ENCODE data around the gene FXYD5. TPM values are rescaled to one million over a fixed set of nuclear protein-coding genes. Genes with fewer than 3 reads are reported as not detected.

Gene FXYD5, protein sequence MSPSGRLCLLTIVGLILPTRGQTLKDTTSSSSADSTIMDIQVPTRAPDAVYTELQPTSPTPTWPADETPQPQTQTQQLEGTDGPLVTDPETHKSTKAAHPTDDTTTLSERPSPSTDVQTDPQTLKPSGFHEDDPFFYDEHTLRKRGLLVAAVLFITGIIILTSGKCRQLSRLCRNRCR
- 17.2 and 30.4 TPM in 2 replicates for total RNA-seq

GRCh38 chr19:35154525-35155406 lies at the start of gene FXYD5:
Gene FXYD5, plus strand, starts transcription at chr19:35154735. Its CDS starts 816 bp downstream, at chr19:35155551.

GRCh38 chr19:35115177-35115951 lies 39.2 kb upstream of the FXYD5 start, which contains the start of gene FXYD3:
Gene FXYD3, plus strand, starts transcription at chr19:35115823. Its CDS starts 3,554 bp downstream, at chr19:35119377.

DNA sequence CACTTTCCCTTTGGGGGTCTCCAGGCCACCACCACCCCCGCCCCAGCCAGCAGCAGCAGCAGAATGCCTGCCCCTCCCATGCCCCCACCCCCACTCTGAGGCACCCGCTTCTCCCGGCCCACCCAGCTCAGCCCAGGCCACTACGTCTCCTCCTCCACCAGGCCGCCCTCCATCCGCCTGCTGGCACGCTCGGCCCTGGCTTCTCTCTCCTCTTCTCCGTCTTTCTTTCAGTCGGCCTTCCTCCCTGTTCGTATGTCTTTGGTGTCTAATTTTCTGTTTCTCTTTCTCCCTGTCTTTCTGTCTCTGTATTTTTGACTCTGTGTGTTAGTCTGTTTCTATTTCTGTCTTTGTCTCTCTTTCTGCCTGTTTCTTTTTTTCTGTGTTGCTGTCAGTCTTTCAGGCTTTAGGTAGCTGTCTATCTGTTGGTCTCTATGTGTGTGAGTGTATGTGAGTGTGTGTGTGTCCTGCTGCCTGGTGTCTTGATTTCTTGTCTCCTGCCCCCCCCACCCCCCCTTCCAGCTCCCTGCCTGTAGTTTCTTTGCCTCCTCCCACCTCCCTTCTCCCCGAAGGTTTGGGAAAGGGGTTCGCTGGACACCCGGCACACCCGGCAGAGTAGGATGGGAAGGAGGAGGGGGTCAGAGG lies 19.8 kb upstream of the FXYD5 start, which contains the start of gene LGI4:
Gene LGI4, minus strand, starts transcription at position 459 of the 642 bp plus-strand sequence. Its CDS starts 379 bp downstream, at position 80.

DNA sequence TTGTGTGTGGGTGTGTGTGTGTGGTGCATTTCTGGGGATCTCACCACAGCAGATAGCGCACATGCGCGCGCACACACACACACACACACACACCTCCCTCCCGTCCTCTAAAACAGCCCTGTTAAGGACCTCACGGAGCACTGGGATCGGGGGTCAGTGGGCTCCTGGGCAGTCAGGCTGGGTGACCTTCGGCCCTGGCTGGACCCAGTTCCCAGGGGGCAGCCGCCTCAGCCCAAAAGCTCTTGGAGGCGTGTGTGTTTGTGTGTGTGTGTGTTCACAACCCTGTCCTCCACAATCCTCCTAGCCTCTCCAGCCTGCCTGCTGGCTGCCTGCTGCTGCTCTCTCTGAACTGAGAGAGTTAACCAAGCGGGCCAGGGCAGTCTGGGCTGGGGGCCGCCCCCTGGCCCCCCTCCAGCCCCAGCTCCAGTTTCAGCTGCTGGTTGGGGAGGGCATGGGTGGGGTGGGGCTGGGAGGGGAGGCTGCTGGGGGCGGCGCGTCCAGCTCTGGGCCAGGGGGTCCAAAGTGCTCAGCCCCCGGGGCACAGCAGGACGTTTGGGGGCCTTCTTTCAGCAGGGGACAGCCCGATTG lies 16.1 kb upstream of the FXYD5 start, which contains the start of gene FXYD1:
Gene FXYD1, plus strand, starts transcription at position 520 of the 588 bp plus-strand sequence. CDS start 1,256 bp downstream, outside the sequence.

DNA sequence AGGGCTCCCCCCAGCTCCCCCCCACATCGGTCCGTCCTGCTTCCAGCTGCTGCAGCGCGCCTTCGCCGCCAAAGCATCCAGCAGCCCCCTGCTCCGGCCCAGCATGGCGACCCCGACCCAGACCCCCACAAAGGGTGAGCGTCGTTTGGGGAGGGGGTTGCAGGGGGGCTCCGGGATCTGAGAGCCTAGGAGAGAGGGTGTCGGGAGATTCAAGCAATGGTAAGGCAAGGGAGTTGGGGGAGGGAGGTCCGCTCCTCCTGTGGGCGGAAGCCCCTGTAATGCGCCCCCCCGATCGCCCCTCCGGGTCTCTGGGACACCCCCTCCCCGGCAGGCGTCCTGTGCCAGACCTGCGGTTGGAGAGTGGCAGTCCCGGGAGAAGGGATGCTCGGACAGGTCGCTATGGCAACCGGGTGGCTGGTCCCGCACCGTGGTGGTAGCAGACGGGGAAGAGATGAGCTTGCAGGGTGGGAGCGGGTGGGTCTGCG lies 11.3 kb upstream of the FXYD5 start, which contains the start of gene FXYD7:
Gene FXYD7, plus strand, starts transcription at position 25 of the 485 bp plus-strand sequence. Its CDS starts 79 bp downstream, at position 104.

Other genes with a start within 250 kb of the FXYD5 start
- 3.1 and 3.9 TPM in 2 replicates for gene ZNF30, start 227.8 kb upstream of the FXYD5 start, total RNA-seq
- 5.1 and 6.5 TPM in 2 replicates for gene ZNF792, start 190.5 kb upstream of the FXYD5 start, total RNA-seq
- gene GRAMD1A, start 154.4 kb upstream of the FXYD5 start, total RNA-seq = 27.0 and 43.5 TPM in 2 replicates
- gene SCN1B, start 124.3 kb upstream of the FXYD5 start, total RNA-seq = 5.5 and 5.6 TPM in 2 replicates
- gene HPN, start 113.0 kb upstream of the FXYD5 start, total RNA-seq = not detected in 2 replicates
- not detected in 2 replicates for gene FXYD3, start 38.9 kb upstream of the FXYD5 start, total RNA-seq
- gene LGI4, start 19.7 kb upstream of the FXYD5 start, total RNA-seq = under 0.01 and 0.05 TPM in 2 replicates
- 2.1 TPM in 1 of 2 replicates, not detected in the other for gene FXYD1, start 15.9 kb upstream of the FXYD5 start, total RNA-seq
- gene FXYD7, start 11.5 kb upstream of the FXYD5 start, total RNA-seq = not detected in 2 replicates
- not detected in 2 replicates for gene FAM187B, start 74.0 kb downstream of the FXYD5 start, total RNA-seq
- gene LSR, start 94.3 kb downstream of the FXYD5 start, total RNA-seq = 0.46 and 0.59 TPM in 2 replicates
- 45.1 and 52.6 TPM in 2 replicates for gene USF2, start 114.2 kb downstream of the FXYD5 start, total RNA-seq
- not detected in 2 replicates for gene HAMP, start 127.8 kb downstream of the FXYD5 start, total RNA-seq
- not detected in 2 replicates for gene MAG, start 137.4 kb downstream of the FXYD5 start, total RNA-seq
- gene CD22, start 174.5 kb downstream of the FXYD5 start, total RNA-seq = 0.55 TPM in 1 of 2 replicates, not detected in the other
- gene FFAR1, start 193.2 kb downstream of the FXYD5 start, total RNA-seq = not detected in 2 replicates
- gene FFAR3, start 203.7 kb downstream of the FXYD5 start, total RNA-seq = not detected in 2 replicates
- not detected in 2 replicates for gene GPR42, start 216.3 kb downstream of the FXYD5 start, total RNA-seq